Stimulated activated CD4-positive, alpha-beta T cell treated with anti-CD3 and anti-CD28 coated beads, Interleukin-12 subunit alpha, Interleukin-12 subunit beta, amount 100 ng/mL, for 24 hours (primary cell): ENCODE measurements around the gene SYPL1.

Experiments
- DNase-seq, 2 experiments: peaks; one replicate each; pipeline ENCODE4 v3.0.0-alpha.2; 2020; ENCODE audit warnings: low read depth in 2 of 2

SYPL1 gene

GRCh38 chr7:106121189-106121810, 9.2 kb upstream of the SYPL1 start:
- DNase-seq, result no peak

DNA sequence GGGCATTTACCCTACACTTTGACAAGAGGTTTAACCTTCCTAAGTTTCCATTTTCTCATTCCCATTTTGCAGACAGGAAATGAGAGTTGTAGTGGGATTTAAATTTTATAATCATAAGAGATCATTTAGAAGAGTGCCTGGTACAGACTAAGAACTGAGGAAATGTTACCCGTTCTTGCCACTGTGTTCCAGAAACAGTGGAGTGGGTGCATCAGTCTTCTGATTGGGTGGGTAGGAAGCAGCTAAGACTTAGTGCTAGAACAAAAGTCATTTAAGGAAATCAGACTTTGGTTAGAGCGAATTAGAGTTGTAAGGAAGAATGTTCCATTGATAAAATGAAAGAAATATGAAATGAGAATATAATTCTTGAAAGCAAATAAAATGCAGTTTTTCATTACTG, 8.4 kb upstream of the SYPL1 start:
- DNase-seq, result no peak

- DNase-seq, result no peak
Measured at GRCh38 chr7:106119719-106120118, 7.6 kb upstream of the SYPL1 start.

DNA sequence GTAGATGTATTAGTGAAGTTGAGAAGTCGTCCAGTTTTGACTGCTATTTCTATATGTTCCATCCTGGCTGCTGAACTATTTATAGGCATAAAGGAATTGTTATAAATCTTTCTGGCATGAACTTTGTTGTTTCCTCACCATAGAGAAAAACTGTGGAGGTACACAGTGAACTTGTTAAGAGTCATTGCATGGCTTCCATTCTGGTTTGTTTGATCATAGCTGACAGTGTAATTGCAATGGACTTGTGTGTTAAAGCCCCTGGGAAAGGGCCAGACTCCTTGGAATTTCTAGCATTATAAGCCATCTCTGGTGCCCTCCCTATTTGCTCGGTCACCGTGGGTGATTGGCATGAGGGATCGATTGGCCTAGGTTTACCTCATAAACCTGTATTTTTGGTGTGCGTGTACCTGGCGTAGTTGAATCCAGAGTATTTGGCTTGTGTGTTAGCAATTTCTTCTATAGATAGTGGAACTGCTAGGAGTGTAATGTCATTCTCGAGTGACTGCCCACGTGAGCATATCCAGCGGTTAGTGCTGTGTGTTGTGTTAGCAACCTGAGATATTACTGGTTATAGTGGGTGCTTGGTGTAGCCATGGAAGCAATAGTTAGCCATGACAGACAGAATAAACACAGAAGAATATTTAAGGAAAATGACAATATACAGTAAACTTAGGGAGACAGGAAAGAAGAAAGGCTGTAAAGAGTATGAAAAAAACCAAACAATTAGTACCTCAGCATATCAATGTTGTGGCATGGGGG, 5.9 kb upstream of the SYPL1 start:
- DNase-seq, result no peak

DNA sequence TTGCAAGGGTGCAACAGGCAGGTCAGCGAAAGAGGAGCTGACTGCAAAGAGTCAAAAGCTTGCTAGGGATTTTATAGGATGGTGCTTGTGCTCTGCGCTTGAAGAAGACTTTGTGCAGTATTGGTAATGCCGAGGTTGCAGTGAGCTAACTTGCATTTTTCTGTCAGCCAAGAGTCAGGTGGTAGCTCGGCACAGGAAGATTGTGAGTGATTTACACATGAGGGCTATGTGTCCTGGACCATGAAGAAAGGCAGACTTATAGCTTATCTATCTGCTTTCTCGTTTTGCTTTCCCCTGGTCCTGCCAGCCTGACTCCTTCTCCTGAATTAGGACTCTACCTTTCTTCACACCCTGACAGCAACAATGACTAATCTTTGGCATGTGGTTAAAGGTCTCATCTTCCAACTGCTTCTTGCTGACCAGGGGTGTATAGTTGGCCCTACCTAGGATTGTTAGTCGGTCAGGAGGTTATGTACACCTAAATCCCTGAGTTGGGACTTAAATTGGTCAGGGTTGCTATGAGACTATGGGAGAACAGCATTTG, 4.1 kb upstream of the SYPL1 start:
- DNase-seq, result no peak

GRCh38 chr7:106114716-106115383, 2.7 kb upstream of the SYPL1 start:
- DNase-seq, result no peak

DNA sequence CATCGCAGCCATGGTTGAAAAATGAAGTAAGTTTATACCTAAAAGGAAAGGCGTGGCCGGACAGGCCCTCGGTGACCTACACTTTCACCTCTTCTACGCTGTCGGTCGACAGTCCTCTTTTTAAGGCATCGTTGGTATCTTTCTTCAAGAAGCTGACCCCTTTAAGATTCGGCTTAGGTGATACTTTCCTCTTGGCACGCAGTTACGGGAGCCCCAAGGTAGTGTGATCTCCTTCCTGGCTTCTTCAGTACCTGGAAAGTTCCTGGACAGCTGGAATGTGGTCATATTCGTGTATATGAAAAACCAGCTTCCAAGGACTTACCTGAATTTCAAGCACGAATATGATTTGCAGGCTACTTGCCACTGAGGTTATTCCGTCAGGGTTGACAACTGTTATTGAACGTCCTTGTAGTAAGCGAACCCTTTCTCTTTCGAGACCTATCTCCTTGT, 885 bp upstream of the SYPL1 start:
- no peak for DNase-seq

GRCh38 chr7:106111655-106112117, 426 bp downstream of the SYPL1 start:
- peak; percentile 5 to 22 for DNase-seq

- DNase-seq, result no peak
Measured at GRCh38 chr7:106110885-106111654, 1.0 kb downstream of the SYPL1 start.

DNA sequence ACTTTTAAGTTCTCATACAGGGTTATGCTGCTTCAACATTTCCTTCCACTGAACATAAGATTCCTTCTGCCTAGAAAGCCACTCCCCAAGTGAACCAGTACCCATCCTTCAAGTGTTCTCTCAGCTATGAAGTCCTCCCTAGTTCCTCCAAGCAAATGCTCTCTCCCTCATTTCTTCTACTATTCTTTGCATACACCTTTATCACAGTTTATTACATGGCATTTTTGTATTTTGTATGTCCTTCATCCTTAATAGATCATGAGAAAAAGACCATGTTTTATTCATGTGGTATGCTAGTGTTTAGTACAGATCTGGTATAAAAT, 1.9 kb downstream of the SYPL1 start:
- no peak for DNase-seq

- no peak for DNase-seq
Measured at GRCh38 chr7:106109521-106110237, 2.4 kb downstream of the SYPL1 start.

DNA sequence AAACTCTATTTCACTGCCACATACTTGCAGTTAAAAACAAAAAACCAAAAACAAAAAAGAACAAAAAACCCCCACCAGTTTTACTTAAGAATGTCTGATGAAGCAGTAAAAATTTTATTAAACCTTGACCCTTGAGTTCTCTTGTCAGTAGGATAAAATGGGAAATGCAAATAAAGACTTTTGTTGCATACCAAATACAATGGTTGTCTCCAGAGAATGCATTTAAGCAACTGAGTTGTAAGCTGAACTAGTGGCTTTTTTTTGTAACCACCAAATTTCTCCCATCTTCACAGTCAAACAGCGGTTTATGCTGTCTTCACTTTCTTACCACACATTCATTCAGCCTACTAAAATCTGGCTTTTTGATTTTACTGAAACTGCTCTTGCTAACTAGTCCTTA, 3.1 kb downstream of the SYPL1 start:
- no peak for DNase-seq

- no peak for DNase-seq
Measured at GRCh38 chr7:106104721-106105260, 7.3 kb downstream of the SYPL1 start.

GRCh38 chr7:106102387-106102966, 9.6 kb downstream of the SYPL1 start:
- DNase-seq, result no peak

DNA sequence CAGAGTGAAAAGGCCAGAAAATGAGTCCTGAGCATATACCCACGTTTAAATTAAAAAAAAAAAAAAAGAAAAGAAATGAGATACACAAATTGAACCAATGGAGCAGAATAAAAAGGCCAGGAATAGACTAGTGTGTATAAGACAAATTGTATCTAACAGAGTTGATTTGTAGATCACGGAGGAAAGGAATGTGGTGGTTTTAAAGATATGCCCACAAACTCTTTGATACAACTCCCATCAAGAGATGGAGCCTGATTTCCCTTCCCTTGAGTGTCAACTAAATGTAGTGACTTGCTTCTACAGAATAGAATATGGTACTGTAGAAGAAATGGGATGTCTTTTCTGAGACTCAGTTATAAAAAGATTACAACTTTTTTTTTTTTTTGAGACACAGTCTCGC, 10.4 kb downstream of the SYPL1 start:
- no peak for DNase-seq

DNA sequence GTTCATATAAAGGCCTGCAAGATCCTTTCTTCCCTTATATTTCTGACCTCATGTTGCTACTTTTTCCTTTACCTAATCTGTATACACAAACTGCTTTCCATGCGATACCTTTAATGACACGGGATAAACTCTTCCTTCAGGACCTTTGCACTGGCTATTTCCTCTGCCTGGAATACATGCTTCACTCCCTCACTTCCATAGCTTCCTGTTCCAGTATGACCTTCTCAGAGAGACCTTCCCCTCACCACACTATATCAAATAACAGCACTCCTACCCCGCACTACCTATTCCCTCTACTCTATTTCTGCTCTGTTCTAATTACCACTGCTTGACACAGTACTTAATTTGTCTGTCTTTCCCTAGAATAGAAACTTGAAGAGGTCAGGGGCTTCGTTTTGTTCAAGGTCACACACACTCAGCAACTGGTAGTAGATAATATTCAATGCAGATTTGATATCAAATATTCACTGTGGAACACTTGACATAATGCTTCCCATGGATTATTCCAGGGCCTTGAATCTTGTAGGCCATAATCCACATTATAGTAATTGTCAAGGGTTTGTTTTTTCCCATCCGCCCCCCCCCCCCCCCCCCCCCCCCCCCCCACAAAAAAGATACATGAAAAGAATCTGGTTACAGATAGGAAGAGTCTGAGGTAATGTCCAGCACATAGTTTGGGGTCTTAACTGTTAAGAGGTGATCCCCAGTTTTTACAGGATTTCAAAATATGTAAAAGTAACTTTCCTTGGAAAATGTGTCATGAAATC, 11.1 kb downstream of the SYPL1 start:
- no peak for DNase-seq

GRCh38 chr7:106099539-106099938, 12.6 kb downstream of the SYPL1 start:
- DNase-seq, result no peak

GRCh38 chr7:106098889-106099288, 13.2 kb downstream of the SYPL1 start:
- no peak for DNase-seq

DNA sequence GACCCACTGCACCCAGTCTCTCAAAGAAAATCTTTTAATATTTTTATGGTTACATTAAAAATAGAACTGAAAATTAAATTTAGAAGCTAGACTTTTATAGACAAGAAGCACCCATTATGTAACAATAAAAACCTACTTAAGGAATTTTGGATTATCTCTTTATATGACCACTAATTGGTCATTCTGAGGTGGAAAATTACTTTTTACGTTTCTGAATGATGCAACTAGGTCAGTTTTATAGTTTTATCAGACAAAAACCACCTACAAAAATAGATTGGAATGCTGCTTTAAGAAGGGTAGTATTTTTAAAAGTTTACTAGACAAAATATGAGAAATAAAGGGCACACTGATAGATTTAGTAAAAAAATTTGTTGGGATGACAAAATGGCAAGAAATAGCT, 16.5 kb downstream of the SYPL1 start:
- no peak for DNase-seq

GRCh38 chr7:106094780-106095179, 17.3 kb downstream of the SYPL1 start:
- DNase-seq, result no peak
